CD4-positive, alpha-beta T cell (primary cell): ENCODE results near the gene OSBPL10. TPM values are rescaled to one million over a fixed set of nuclear protein-coding genes. Genes with fewer than 3 reads are reported as not detected.

Source experiments
- ATAC-seq: fragments of 200-7000 bp; cut with Tn5 transposase; one replicate; pipeline ENCODE4 v1.10.0; 2022; ENCODE audit warnings: mild to moderate bottlenecking; ENCODE audit not compliant: poor library complexity
- CTCF ChIA-PET: fragments of 350-600 bp; sonication (Branson Sonifier 250); formaldehyde crosslinking; loops from one replicate; lab custom pipeline; 2021; ENCODE audit warnings: antibody characterized with exemption, inconsistent platforms; lab: Charles Lee
- POLR2A ChIA-PET: fragments of 350-600 bp; sonication (Branson Sonifier 250); formaldehyde crosslinking; loops from one replicate; lab custom pipeline; 2021; ENCODE audit warnings: antibody characterized with exemption, inconsistent platforms; lab: Charles Lee
- DNase-seq, 14 experiments: peaks; one replicate each; pipeline ENCODE4 v3.0.0-alpha.2; 2013 to 2020; ENCODE audit warnings: mixed read lengths in 2 of 14
- H3K27ac ChIP-seq, 2 donors: one replicate each; pipeline versions ENCODE4 v1.5.1 to v1.7.0; 2013; ENCODE audit warnings: low read length in 2 of 2, low read depth in 1 of 2, mild to moderate bottlenecking in 1 of 2
- H3K27me3 ChIP-seq, 2 experiments: 1 replicate in 1 of 2; 2 replicates in 1 of 2; pipeline versions ENCODE4 v1.6.1 to v1.7.0; 2013; ENCODE audit warnings: low read length in 2 of 2, control low read depth in 1 of 2, mild to moderate bottlenecking in 1 of 2, moderate library complexity in 1 of 2; ENCODE audit not compliant: insufficient read depth in 2 of 2, control insufficient read depth in 1 of 2
- H3K36me3 ChIP-seq: one replicate; pipeline ENCODE4 v1.6.1; 2013; ENCODE audit warnings: low read length, control low read depth; ENCODE audit not compliant: insufficient read depth
- H3K4me1 ChIP-seq: one replicate; pipeline ENCODE4 v1.6.1; 2013; ENCODE audit warnings: low read length, control low read depth; ENCODE audit not compliant: insufficient read depth
- H3K4me3 ChIP-seq: one replicate; pipeline ENCODE4 v1.5.1; 2013; ENCODE audit warnings: mild to moderate bottlenecking, low read length, moderate library complexity
- H3K9me3 ChIP-seq, 2 experiments: 1 replicate in 1 of 2; 2 replicates in 1 of 2; pipeline versions ENCODE4 v1.6.1 to v1.7.0; 2013; ENCODE audit warnings: low read length in 2 of 2, mild to moderate bottlenecking in 2 of 2, control low read depth in 1 of 2, moderate library complexity in 1 of 2; ENCODE audit not compliant: control insufficient read depth in 1 of 2, insufficient read depth in 1 of 2
- H3K27ac Mint-ChIP-seq: one replicate; pipeline ENCODE4 v1.8.0; 2020; ENCODE audit warnings: mixed read lengths
- H3K27me3 Mint-ChIP-seq: one replicate; pipeline ENCODE4 v1.8.0; 2021; ENCODE audit warnings: mixed read lengths
- H3K36me3 Mint-ChIP-seq: one replicate; pipeline ENCODE4 v1.8.0; 2021; ENCODE audit warnings: low read depth, mixed read lengths
- H3K4me1 Mint-ChIP-seq: one replicate; pipeline ENCODE4 v1.8.0; 2021; ENCODE audit warnings: low read depth, mixed read lengths
- H3K4me3 Mint-ChIP-seq: one replicate; pipeline ENCODE4 v1.8.0; 2020; ENCODE audit warnings: mild to moderate bottlenecking, mixed read lengths
- H3K9me3 Mint-ChIP-seq: one replicate; pipeline ENCODE4 v1.8.0; 2020; ENCODE audit warnings: mixed read lengths
- intact Hi-C, 2 experiments: fragments of 100-400 bp; cut with DNase I in 1 of 2; cut with micrococcal nuclease in 1 of 2; formaldehyde crosslinking; loops; one replicate each; pipeline versions ENCODE4 v1.15.1 to v1.9.0; 2023 to 2025; cut with DNase I, micrococcal nuclease
- total RNA-seq, 174 experiments: library from RNA in 2 of 174; stranded (reverse) in 2 of 174; gene quantifications; one replicate each; pipeline ENCODE4 v1.2.3 and lab custom pipeline; 2021 to 2026
- TF ChIP-seq, protein P1 (sequence below): fragments of 200-600 bp; IDR thresholded peaks from one replicate; pipeline ENCODE4 v1.8.0; 2022; ENCODE audit warnings: antibody characterized with exemption, mild to moderate bottlenecking

OSBPL10 gene
- total RNA-seq, 2 experiments from 2014 or later, result not detected

GRCh38 chr3:31652296-31652695, 328.8 kb downstream of the OSBPL10 start:
- no peaks in the 10 kb centered on the region for H3K27me3 Mint-ChIP-seq
- ChIA-PET CTCF (no interaction called here), POLR2A (no interaction called here)
- no peak overlapping the region for H3K27ac Mint-ChIP-seq
- peaks cover 75% of the 10 kb centered on the region for H3K36me3 Mint-ChIP-seq
- TF ChIP-seq, protein P1, sequence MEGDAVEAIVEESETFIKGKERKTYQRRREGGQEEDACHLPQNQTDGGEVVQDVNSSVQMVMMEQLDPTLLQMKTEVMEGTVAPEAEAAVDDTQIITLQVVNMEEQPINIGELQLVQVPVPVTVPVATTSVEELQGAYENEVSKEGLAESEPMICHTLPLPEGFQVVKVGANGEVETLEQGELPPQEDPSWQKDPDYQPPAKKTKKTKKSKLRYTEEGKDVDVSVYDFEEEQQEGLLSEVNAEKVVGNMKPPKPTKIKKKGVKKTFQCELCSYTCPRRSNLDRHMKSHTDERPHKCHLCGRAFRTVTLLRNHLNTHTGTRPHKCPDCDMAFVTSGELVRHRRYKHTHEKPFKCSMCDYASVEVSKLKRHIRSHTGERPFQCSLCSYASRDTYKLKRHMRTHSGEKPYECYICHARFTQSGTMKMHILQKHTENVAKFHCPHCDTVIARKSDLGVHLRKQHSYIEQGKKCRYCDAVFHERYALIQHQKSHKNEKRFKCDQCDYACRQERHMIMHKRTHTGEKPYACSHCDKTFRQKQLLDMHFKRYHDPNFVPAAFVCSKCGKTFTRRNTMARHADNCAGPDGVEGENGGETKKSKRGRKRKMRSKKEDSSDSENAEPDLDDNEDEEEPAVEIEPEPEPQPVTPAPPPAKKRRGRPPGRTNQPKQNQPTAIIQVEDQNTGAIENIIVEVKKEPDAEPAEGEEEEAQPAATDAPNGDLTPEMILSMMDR, result no peak
- intact Hi-C loops, result no loop called here
- no peak for ATAC-seq
- Histone ChIP-seq H3K4me3 (no peak overlapping the region), H3K27ac (no peak overlapping the region), H3K36me3 (peaks cover 3% of the 10 kb centered on the region), H3K9me3 (peaks cover 29 to 95% of the 10 kb centered on the region in 2 experiments), H3K27me3 (no peaks in the 10 kb centered on the region), H3K4me1 (no peaks in the 10 kb centered on the region)
- H3K9me3 Mint-ChIP-seq, result peaks cover 39% of the 10 kb centered on the region
- DNase-seq, result no peak
- no peaks in the 10 kb centered on the region for H3K4me1 Mint-ChIP-seq
- no peak overlapping the region for H3K4me3 Mint-ChIP-seq

DNA sequence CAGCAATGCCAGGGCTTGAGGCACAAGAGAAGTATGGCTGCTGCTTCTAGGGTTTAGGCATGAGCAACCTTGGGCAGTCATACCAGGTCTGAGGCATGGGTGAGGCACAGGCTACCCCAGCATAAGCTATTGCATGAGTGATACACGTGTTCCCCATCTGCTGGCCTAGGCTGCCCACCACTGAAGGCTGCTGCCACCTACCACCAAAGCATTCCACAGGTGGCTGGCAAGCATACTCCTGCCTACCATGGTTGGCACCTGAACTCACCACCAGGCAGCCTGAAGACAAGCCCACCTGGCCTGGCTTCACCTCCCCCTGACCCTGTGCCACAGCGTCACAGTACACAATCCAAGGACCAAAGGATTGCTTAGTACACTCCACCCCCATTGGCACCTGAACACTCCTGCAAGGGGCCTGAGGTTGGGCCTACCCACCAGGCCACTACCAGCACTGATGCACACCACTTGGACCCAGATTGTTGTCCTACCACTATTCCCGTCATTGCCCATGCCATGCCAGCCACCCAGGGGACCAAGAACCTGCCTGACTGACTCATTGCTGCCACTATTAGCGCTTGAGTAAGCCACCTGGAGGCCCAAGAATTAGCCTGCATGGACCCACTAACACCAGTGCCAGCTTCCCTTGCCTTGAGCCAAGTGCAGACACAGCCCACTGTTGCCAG, 332.6 kb downstream of the OSBPL10 start:
- H3K9me3 ChIP-seq, result peaks cover 22 to 57% of the 10 kb centered on the region in 2 experiments
- intact Hi-C loops, result no loop called here
- no peak overlapping the region for H3K4me3 ChIP-seq
- Mint-ChIP-seq H3K27me3 (no peaks in the 10 kb centered on the region), H3K9me3 (peaks cover 22% of the 10 kb centered on the region), H3K27ac (no peak overlapping the region), H3K4me1 (no peaks in the 10 kb centered on the region), H3K4me3 (no peak overlapping the region), H3K36me3 (peaks cover 78% of the 10 kb centered on the region)
- H3K4me1 ChIP-seq, result no peaks in the 10 kb centered on the region
- H3K27ac ChIP-seq, result no peak overlapping the region
- ChIA-PET CTCF (no interaction called here), POLR2A (interaction anchor here (0.6 kb wide), 1 partner anchor 723 kb away, joined by 3 read pairs; no protein-coding TSS in a partner anchor)
- TF ChIP-seq, protein P1, result no peak
- peaks cover 11% of the 10 kb centered on the region for H3K36me3 ChIP-seq
- H3K27me3 ChIP-seq, result no peaks in the 10 kb centered on the region
- ATAC-seq (no peak), DNase-seq (no peak)

DNA sequence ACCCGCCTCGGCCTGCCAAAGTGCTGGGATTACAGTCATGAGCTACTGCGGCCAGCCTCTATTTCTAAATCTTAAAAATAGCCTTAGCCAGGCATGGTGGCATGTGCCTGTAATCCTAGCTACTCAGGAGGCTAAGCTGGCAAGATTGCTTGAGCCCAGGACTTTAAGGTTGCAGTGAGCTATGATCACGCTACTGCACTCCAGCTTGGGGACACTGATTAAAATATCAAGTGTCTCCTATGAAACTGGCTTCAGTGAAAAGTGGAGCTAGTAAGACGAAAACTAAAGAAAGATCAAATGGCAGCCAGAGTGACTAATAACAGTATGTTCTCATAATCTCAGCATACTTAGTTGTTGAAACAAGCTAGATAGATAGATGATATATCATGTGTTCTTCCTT, 335.8 kb downstream of the OSBPL10 start:
- intact Hi-C loops, result no loop called here
- POLR2A ChIA-PET, result no interaction called here
- DNase-seq (no peak), ATAC-seq (no peak)
- Mint-ChIP-seq H3K36me3 (peaks cover 64% of the 10 kb centered on the region), H3K4me3 (no peak overlapping the region), H3K27ac (no peak overlapping the region), H3K27me3 (no peaks in the 10 kb centered on the region), H3K9me3 (peaks cover 7% of the 10 kb centered on the region), H3K4me1 (no peaks in the 10 kb centered on the region)
- Histone ChIP-seq H3K27me3 (no peaks in the 10 kb centered on the region), H3K4me1 (no peaks in the 10 kb centered on the region), H3K27ac (no peak overlapping the region), H3K36me3 (peaks cover 11% of the 10 kb centered on the region), H3K9me3 (peaks cover 11 to 25% of the 10 kb centered on the region in 2 experiments), H3K4me3 (no peak overlapping the region)
- CTCF ChIA-PET, result no interaction called here
- TF ChIP-seq, protein P1, result no peak
